ENCODE measurements around the gene PHEX. TPM values are rescaled to one million over a fixed set of nuclear protein-coding genes. Genes with fewer than 3 reads are reported as not detected.

Gene PHEX
- total and polyA plus RNA-seq, 2 experiments from 2014 or later = 0.05 to 0.21 TPM

DNA sequence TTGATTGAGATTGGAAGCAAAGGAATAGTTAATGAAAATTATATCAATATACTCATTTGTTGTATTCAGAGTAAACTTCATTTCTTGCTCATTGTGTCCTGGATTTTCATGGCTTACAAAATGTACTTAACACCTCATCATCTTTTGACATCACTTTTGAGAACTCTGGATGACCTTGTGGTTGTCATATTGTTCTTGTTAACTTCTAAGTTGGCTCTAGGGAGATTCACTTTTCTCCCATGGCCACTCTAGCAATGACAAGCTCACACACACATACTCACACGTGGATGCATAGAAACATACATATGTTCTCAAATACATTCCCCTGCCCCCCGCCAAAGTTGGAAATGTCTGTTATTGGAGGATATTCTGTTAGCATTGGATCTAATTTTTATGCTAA lies 15.3 kb downstream of the PHEX start (continued):
- TF ChIP-seq, protein P1, sequence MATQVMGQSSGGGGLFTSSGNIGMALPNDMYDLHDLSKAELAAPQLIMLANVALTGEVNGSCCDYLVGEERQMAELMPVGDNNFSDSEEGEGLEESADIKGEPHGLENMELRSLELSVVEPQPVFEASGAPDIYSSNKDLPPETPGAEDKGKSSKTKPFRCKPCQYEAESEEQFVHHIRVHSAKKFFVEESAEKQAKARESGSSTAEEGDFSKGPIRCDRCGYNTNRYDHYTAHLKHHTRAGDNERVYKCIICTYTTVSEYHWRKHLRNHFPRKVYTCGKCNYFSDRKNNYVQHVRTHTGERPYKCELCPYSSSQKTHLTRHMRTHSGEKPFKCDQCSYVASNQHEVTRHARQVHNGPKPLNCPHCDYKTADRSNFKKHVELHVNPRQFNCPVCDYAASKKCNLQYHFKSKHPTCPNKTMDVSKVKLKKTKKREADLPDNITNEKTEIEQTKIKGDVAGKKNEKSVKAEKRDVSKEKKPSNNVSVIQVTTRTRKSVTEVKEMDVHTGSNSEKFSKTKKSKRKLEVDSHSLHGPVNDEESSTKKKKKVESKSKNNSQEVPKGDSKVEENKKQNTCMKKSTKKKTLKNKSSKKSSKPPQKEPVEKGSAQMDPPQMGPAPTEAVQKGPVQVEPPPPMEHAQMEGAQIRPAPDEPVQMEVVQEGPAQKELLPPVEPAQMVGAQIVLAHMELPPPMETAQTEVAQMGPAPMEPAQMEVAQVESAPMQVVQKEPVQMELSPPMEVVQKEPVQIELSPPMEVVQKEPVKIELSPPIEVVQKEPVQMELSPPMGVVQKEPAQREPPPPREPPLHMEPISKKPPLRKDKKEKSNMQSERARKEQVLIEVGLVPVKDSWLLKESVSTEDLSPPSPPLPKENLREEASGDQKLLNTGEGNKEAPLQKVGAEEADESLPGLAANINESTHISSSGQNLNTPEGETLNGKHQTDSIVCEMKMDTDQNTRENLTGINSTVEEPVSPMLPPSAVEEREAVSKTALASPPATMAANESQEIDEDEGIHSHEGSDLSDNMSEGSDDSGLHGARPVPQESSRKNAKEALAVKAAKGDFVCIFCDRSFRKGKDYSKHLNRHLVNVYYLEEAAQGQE (IDR thresholded peaks at IDR 0.05; ENCODE audit: unreplicated experiment) = no peak
- TF ChIP-seq, protein P2, sequence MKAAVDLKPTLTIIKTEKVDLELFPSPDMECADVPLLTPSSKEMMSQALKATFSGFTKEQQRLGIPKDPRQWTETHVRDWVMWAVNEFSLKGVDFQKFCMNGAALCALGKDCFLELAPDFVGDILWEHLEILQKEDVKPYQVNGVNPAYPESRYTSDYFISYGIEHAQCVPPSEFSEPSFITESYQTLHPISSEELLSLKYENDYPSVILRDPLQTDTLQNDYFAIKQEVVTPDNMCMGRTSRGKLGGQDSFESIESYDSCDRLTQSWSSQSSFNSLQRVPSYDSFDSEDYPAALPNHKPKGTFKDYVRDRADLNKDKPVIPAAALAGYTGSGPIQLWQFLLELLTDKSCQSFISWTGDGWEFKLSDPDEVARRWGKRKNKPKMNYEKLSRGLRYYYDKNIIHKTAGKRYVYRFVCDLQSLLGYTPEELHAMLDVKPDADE (IDR thresholded peaks at IDR 0.05) = no peak
- TF ChIP-seq EZH2 (IDR thresholded peaks at IDR 0.05; ENCODE audit: low read depth, unreplicated experiment) = no peak
- no peak for TF ChIP-seq ZNF114 (CRISPR knock-in tag; IDR thresholded peaks at IDR 0.05)
- no peak for TF ChIP-seq CREB1 (CRISPR knock-in tag; IDR thresholded peaks at IDR 0.05; ENCODE audit: low read depth)
- no peak for TF ChIP-seq EZH2phosphoT487 (IDR thresholded peaks at IDR 0.05; ENCODE audit: unreplicated experiment)
- no peak for TF ChIP-seq ZNF331 (CRISPR knock-in tag; IDR thresholded peaks at IDR 0.05; ENCODE audit: low read depth)
- TF ChIP-seq, protein P3, sequence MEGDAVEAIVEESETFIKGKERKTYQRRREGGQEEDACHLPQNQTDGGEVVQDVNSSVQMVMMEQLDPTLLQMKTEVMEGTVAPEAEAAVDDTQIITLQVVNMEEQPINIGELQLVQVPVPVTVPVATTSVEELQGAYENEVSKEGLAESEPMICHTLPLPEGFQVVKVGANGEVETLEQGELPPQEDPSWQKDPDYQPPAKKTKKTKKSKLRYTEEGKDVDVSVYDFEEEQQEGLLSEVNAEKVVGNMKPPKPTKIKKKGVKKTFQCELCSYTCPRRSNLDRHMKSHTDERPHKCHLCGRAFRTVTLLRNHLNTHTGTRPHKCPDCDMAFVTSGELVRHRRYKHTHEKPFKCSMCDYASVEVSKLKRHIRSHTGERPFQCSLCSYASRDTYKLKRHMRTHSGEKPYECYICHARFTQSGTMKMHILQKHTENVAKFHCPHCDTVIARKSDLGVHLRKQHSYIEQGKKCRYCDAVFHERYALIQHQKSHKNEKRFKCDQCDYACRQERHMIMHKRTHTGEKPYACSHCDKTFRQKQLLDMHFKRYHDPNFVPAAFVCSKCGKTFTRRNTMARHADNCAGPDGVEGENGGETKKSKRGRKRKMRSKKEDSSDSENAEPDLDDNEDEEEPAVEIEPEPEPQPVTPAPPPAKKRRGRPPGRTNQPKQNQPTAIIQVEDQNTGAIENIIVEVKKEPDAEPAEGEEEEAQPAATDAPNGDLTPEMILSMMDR (conservative IDR thresholded peaks at IDR 0.05; ENCODE audit: low read depth in 2 of 2) = no peak

DNA sequence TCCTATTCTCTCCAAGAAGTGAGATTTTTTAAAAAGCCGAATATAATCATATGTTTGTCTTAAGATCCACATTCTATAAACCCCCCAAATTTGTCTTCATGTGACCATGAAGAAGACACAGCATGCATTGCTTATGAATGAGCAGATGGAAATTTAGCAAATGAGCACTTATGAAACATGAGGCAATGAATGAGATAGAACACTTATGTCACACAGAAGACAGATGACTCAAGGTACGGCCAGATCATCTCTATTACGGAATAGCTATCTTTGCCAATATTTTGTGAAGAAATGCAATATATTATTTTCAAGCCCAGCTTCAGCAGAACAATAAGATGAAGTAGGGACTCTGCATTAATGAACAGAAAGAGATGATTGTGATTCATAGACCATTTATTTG lies 21.4 kb downstream of the PHEX start:
- H3K4me1 ChIP-seq (ENCODE audit: insufficient read depth) = no peaks in the 10 kb centered on the region
- H3F3A ChIP-seq (replicated peaks; ENCODE audit: low read depth) = no peaks in the 10 kb centered on the region
- no peaks in the 10 kb centered on the region for H3K27me3 ChIP-seq (ENCODE audit: insufficient read depth)
- H2AFZ ChIP-seq = no peak overlapping the region
- no peak overlapping the region for H3K4me3 Mint-ChIP-seq
- no peak overlapping the region for H3K27ac ChIP-seq (ENCODE audit: low read depth)
- H3K27me3 Mint-ChIP-seq (ENCODE audit: insufficient read depth, low read depth, poor library complexity) = no peaks in the 10 kb centered on the region
- H4K20me1 ChIP-seq (replicated peaks; ENCODE audit: insufficient read depth) = no peaks in the 10 kb centered on the region
- no peaks in the 10 kb centered on the region for H3K36me3 Mint-ChIP-seq (ENCODE audit: low read depth)
- H3K9me2 ChIP-seq (ENCODE audit: insufficient read depth) = no peaks in the 10 kb centered on the region
- no peaks in the 10 kb centered on the region for H3K79me2 ChIP-seq (replicated peaks; ENCODE audit: insufficient read depth)
- no peak overlapping the region for H3K4me2 ChIP-seq
- no peaks in the 10 kb centered on the region for H3K36me3 ChIP-seq (ENCODE audit: insufficient read depth)
- H3K9me3 Mint-ChIP-seq = no peaks in the 10 kb centered on the region; the same call in 2 of the 3 replicates
- DNase-seq (ENCODE audit: low spot score) (no peak), ATAC-seq (no peak)
- no peak overlapping the region for H3K4me3 ChIP-seq
- H3K27ac Mint-ChIP-seq = no peak overlapping the region
- H3K4me1 Mint-ChIP-seq = no peaks in the 10 kb centered on the region; the same call in 2 of the 3 replicates
- no peak for TF ChIP-seq POLR2AphosphoS5 (IDR thresholded peaks at IDR 0.05; ENCODE audit: low read depth)
- TF ChIP-seq NANOG (IDR thresholded peaks at IDR 0.05; ENCODE audit: borderline replicate concordance) = no peak
- TF ChIP-seq, protein P4, sequence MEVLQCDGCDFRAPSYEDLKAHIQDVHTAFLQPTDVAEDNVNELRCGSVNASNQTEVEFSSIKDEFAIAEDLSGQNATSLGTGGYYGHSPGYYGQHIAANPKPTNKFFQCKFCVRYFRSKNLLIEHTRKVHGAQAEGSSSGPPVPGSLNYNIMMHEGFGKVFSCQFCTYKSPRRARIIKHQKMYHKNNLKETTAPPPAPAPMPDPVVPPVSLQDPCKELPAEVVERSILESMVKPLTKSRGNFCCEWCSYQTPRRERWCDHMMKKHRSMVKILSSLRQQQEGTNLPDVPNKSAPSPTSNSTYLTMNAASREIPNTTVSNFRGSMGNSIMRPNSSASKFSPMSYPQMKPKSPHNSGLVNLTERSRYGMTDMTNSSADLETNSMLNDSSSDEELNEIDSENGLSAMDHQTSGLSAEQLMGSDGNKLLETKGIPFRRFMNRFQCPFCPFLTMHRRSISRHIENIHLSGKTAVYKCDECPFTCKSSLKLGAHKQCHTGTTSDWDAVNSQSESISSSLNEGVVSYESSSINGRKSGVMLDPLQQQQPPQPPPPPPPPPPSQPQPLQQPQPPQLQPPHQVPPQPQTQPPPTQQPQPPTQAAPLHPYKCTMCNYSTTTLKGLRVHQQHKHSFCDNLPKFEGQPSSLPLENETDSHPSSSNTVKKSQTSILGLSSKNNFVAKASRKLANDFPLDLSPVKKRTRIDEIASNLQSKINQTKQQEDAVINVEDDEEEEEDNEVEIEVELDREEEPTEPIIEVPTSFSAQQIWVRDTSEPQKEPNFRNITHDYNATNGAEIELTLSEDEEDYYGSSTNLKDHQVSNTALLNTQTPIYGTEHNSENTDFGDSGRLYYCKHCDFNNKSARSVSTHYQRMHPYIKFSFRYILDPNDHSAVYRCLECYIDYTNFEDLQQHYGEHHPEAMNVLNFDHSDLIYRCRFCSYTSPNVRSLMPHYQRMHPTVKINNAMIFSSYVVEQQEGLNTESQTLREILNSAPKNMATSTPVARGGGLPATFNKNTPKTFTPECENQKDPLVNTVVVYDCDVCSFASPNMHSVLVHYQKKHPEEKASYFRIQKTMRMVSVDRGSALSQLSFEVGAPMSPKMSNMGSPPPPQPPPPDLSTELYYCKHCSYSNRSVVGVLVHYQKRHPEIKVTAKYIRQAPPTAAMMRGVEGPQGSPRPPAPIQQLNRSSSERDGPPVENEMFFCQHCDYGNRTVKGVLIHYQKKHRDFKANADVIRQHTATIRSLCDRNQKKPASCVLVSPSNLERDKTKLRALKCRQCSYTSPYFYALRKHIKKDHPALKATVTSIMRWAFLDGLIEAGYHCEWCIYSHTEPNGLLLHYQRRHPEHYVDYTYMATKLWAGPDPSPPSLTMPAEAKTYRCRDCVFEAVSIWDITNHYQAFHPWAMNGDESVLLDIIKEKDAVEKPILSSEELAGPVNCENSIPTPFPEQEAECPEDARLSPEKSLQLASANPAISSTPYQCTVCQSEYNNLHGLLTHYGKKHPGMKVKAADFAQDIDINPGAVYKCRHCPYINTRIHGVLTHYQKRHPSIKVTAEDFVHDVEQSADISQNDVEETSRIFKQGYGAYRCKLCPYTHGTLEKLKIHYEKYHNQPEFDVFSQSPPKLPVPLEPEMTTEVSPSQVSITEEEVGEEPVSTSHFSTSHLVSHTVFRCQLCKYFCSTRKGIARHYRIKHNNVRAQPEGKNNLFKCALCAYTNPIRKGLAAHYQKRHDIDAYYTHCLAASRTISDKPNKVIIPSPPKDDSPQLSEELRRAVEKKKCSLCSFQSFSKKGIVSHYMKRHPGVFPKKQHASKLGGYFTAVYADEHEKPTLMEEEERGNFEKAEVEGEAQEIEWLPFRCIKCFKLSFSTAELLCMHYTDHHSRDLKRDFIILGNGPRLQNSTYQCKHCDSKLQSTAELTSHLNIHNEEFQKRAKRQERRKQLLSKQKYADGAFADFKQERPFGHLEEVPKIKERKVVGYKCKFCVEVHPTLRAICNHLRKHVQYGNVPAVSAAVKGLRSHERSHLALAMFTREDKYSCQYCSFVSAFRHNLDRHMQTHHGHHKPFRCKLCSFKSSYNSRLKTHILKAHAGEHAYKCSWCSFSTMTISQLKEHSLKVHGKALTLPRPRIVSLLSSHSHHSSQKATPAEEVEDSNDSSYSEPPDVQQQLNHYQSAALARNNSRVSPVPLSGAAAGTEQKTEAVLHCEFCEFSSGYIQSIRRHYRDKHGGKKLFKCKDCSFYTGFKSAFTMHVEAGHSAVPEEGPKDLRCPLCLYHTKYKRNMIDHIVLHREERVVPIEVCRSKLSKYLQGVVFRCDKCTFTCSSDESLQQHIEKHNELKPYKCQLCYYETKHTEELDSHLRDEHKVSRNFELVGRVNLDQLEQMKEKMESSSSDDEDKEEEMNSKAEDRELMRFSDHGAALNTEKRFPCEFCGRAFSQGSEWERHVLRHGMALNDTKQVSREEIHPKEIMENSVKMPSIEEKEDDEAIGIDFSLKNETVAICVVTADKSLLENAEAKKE (CRISPR knock-in tag; IDR thresholded peaks at IDR 0.05) = no peak
- TF ChIP-seq, protein P3 (conservative IDR thresholded peaks at IDR 0.05; ENCODE audit: low read depth in 2 of 2) = no peak
